AG09309 (cell line): Measurements from ENCODE around the gene LRFN3.
"Not testable (repeated sequence)": the region's sequence is repeated elsewhere in the genome, so short reads cannot be mapped to it uniquely, and the experiment has no call there.

ENCODE experiments used
- DNase-seq: peaks from one replicate; pipeline ENCODE4 v3.0.0-alpha.2; 2010; ENCODE audit warnings: low read depth
- H3K4me3 ChIP-seq: 2 replicates; pipeline ENCODE4 v1.5.1; 2011; ENCODE audit warnings: mild to moderate bottlenecking, low read depth, low read length, moderate library complexity; ENCODE audit not compliant: control insufficient read depth
- CTCF ChIP-seq: IDR thresholded peaks from 2 replicates; pipeline ENCODE4 v1.5.1; 2011; ENCODE audit warnings: mild to moderate bottlenecking, low read depth, low read length, inconsistent platforms; ENCODE audit not compliant: insufficient read depth, control insufficient read depth; ENCODE audit errors: missing control alignments

Gene LRFN3

GRCh38 chr19:35905178-35905727 is 30.9 kb upstream of the LRFN3 start:
- TF ChIP-seq CTCF: no peak
- H3K4me3 ChIP-seq: no peak overlapping the region
- DNase-seq: no peak

GRCh38 chr19:35907377-35907745 is 28.8 kb upstream of the LRFN3 start:
- H3K4me3 ChIP-seq: no peak overlapping the region
- no peak for TF ChIP-seq CTCF
- no peak for DNase-seq

GRCh38 chr19:35908010-35908441 is 28.1 kb upstream of the LRFN3 start, which contains the start of gene TYROBP:
TSS of gene TYROBP (minus strand) at chr19:35908295. CDS start at chr19:35908228, 67 bp downstream.
- H3K4me3 ChIP-seq: no peak within 1 kb of the TSS
- no peak for TF ChIP-seq CTCF
- DNase-seq: no peak

GRCh38 chr19:35908973-35909683 is 27.0 kb upstream of the LRFN3 start:
- no peak overlapping the region for H3K4me3 ChIP-seq
- TF ChIP-seq CTCF: no peak
- no peak for DNase-seq

GRCh38 chr19:35909684-35910035 is 26.5 kb upstream of the LRFN3 start:
- no peak for TF ChIP-seq CTCF
- no peak overlapping the region for H3K4me3 ChIP-seq

GRCh38 chr19:35910355-35910754 is 25.8 kb upstream of the LRFN3 start:
- H3K4me3 ChIP-seq, DNase-seq: not testable (repeated sequence)

More at GRCh38 chr19:35909684-35910035, 26.5 kb upstream of the LRFN3 start:
- DNase-seq: no peak

GRCh38 chr19:35911173-35911572 is 25.0 kb upstream of the LRFN3 start:
- H3K4me3 ChIP-seq: no peak overlapping the region
- DNase-seq: no peak
- no peak for TF ChIP-seq CTCF
